ENCODE results near the gene IFTAP. TPM values are rescaled to one million over a fixed set of nuclear protein-coding genes. Genes with fewer than 3 reads are reported as not detected.

Gene IFTAP
- total and polyA plus RNA-seq, 2 donors (not counting 3 experiments of a cell fraction or from before 2014, with no cell fraction given), result 15.8 to 19.6 TPM

GRCh38 chr11:36700246-36700645 is 105.9 kb downstream of the IFTAP start:
- Histone ChIP-seq H3K9ac (replicated peaks; ENCODE audit: extremely low read depth, insufficient read depth, low read length) (no peak overlapping the region), H3K27ac (ENCODE audit: insufficient read depth, low read depth, low read length) (no peak overlapping the region), H3K27me3 (ENCODE audit: control insufficient read depth in 2 of 2, insufficient read depth in 2 of 2, low read length in 2 of 2) (peaks cover 1 to 11% of the 10 kb centered on the region in 2 experiments), H3K9me1 (replicated peaks; ENCODE audit: control insufficient read depth, extremely low read depth, insufficient read depth, low read length) (no peaks in the 10 kb centered on the region), H3K4me3 (replicated peaks in 1 of 3; ENCODE audit: insufficient read depth in 1 of 3, low read depth in 1 of 3, low read length in 3 of 3) (no peak overlapping the region), H4K20me1 (replicated peaks; ENCODE audit: control insufficient read depth, extremely low read depth, insufficient read depth, low read length) (no peaks in the 10 kb centered on the region), H3K4me1 (ENCODE audit: control insufficient read depth, extremely low read depth, insufficient read depth, low read length) (no peaks in the 10 kb centered on the region), H3K79me2 (ENCODE audit: control insufficient read depth, insufficient read depth, low read length) (no peaks in the 10 kb centered on the region), H2AFZ (ENCODE audit: low read depth, low read length) (no peak overlapping the region), H3K36me3 (ENCODE audit: control insufficient read depth in 2 of 2, extremely low read depth in 1 of 2, insufficient read depth in 2 of 2, low read length in 2 of 2) (no peaks in the 10 kb centered on the region), H3K4me2 (ENCODE audit: insufficient read depth, low read length) (no peak overlapping the region), H3K9me3 (replicated peaks; ENCODE audit: control insufficient read depth, insufficient read depth, low read length) (no peaks in the 10 kb centered on the region)
- dilution Hi-C loops (cut with MboI; ENCODE audit: extremely low pct_ligation_motif_present, low sequenced_read_pairs), result no loop called here
- ChIA-PET POLR2A (no interaction called here), CTCF (interaction anchor here (1.3 to 5.9 kb wide), 3 partner anchors 38 to 48 kb away, joined by 3 to 164 read pairs (median 36); no protein-coding TSS in a partner anchor)
- TF ChIP-seq GATA2 (IDR thresholded peaks at IDR 0.05; ENCODE audit: insufficient read depth, insufficient read length, low read depth, low read length) (no peak), EZH2 (IDR thresholded peaks at IDR 0.05; ENCODE audit: borderline replicate concordance, low read depth, low read length, severe bottlenecking) (no peak), POLR2AphosphoS5 (IDR thresholded peaks at IDR 0.05; ENCODE audit: insufficient read depth, low read depth, low read length) (no peak), MYC (IDR thresholded peaks at IDR 0.05; ENCODE audit: low read depth, low read length) (no peak), POLR2A (IDR thresholded peaks at IDR 0.05; ENCODE audit: low read depth, low read length) (no peak), FOS (IDR thresholded peaks at IDR 0.05; ENCODE audit: borderline replicate concordance, insufficient read depth, low read length) (no peak), JUN (IDR thresholded peaks at IDR 0.05; ENCODE audit: borderline replicate concordance, insufficient read depth, insufficient read length, low read depth) (no peak)
- TF ChIP-seq, protein P1, sequence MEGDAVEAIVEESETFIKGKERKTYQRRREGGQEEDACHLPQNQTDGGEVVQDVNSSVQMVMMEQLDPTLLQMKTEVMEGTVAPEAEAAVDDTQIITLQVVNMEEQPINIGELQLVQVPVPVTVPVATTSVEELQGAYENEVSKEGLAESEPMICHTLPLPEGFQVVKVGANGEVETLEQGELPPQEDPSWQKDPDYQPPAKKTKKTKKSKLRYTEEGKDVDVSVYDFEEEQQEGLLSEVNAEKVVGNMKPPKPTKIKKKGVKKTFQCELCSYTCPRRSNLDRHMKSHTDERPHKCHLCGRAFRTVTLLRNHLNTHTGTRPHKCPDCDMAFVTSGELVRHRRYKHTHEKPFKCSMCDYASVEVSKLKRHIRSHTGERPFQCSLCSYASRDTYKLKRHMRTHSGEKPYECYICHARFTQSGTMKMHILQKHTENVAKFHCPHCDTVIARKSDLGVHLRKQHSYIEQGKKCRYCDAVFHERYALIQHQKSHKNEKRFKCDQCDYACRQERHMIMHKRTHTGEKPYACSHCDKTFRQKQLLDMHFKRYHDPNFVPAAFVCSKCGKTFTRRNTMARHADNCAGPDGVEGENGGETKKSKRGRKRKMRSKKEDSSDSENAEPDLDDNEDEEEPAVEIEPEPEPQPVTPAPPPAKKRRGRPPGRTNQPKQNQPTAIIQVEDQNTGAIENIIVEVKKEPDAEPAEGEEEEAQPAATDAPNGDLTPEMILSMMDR (IDR thresholded peaks at IDR 0.05; ENCODE audit: extremely low read depth in 1 of 2, insufficient read depth in 1 of 2, low read depth in 1 of 2, low read length in 2 of 2), result no peak
- TF ChIP-seq, protein P2, sequence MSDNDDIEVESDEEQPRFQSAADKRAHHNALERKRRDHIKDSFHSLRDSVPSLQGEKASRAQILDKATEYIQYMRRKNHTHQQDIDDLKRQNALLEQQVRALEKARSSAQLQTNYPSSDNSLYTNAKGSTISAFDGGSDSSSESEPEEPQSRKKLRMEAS (IDR thresholded peaks at IDR 0.05; ENCODE audit: insufficient read depth, insufficient read length), result no peak
- BruUV-seq (replicated peaks), result no TSS peak
- intact Hi-C loops (cut with micrococcal nuclease), result no loop called here
- FAIRE-seq, result no peak
- DNase-seq (ENCODE audit: low read depth, low spot score), result no peak

All from endothelial cell of umbilical vein (primary cell).